Breast epithelium (tissue), 4 donors: ENCODE results near the gene GAB4. TPM values are rescaled to one million over a fixed set of nuclear protein-coding genes. Genes with fewer than 3 reads are reported as not detected.
A peak's percentile ranks its signal among the peaks of the same experiment; 100 is the strongest.

Experiments used
- DNase-seq, 2 donors: peaks; one replicate each; pipeline ENCODE4 v3.0.0-alpha.2; 2019; ENCODE audit warnings: low spot score in 2 of 2
- H3K27ac ChIP-seq, 2 donors: fragments of 200-600 bp; sonication (generic) in 1 of 2; one replicate each; pipeline ENCODE4 v1.5.1; 2016 to 2019; ENCODE audit warnings: mild to moderate bottlenecking in 1 of 2
- H3K27me3 ChIP-seq, 2 donors: fragments of 200-600 bp; sonication (generic) in 1 of 2; one replicate each; pipeline versions ENCODE4 v1.5.1 to v1.6.0; 2017 to 2019; ENCODE audit warnings: control low read depth in 1 of 2, mild to moderate bottlenecking in 1 of 2
- H3K36me3 ChIP-seq: fragments of 200-600 bp; one replicate; pipeline ENCODE4 v1.5.1; 2019
- H3K4me1 ChIP-seq, 2 donors: fragments of 200-600 bp; sonication (generic); one replicate each; pipeline ENCODE4 v1.5.1; 2016 to 2019; ENCODE audit warnings: control low read depth in 1 of 2
- H3K4me3 ChIP-seq, 3 donors: fragments of 200-600 bp; sonication (generic); 1 replicate in 2 of 3; 2 replicates in 1 of 3; pipeline ENCODE4 v1.5.1; 2016 to 2019; ENCODE audit warnings: mild to moderate bottlenecking in 3 of 3, moderate library complexity in 2 of 3
- H3K9me3 ChIP-seq, 2 donors: fragments of 200-600 bp; sonication (generic) in 1 of 2; one replicate each; pipeline ENCODE4 v1.5.1; 2016 to 2019; ENCODE audit warnings: control low read depth in 1 of 2
- CTCF ChIP-seq, 3 donors: fragments of 450-650 bp; IDR thresholded peaks; one replicate each; pipeline ENCODE4 v1.5.1; 2016 to 2017; ENCODE audit warnings: antibody characterized with exemption in 3 of 3, mild to moderate bottlenecking in 3 of 3, moderate library complexity in 3 of 3
- POLR2A ChIP-seq: fragments of 450-650 bp; IDR thresholded peaks from one replicate; pipeline ENCODE4 v1.6.1; 2016; ENCODE audit warnings: antibody characterized with exemption, mild to moderate bottlenecking, moderate library complexity
- POLR2AphosphoS5 ChIP-seq, 3 donors: sonication (generic); formaldehyde crosslinking; IDR thresholded peaks; one replicate each; pipeline ENCODE4 v1.6.1; 2017; ENCODE audit warnings: antibody characterized with exemption in 3 of 3
- intact Hi-C: fragments of 100-400 bp; cut with DNase I; formaldehyde crosslinking; loops from one replicate; pipeline ENCODE4 v1.15.1; 2023; ENCODE audit warnings: low total_unique reads
- total RNA-seq, 3 donors: library from RNA; depleted of rRNA; stranded (reverse); fragments of >200 nt; gene quantifications; one replicate each; pipeline ENCODE4 v1.1.0, GENCODE V29; 2016

GAB4 gene
- total RNA-seq, 3 donors from 2014 or later: not detected

GRCh38 chr22:17013396-17014100 lies 5.5 kb upstream of the GAB4 start:
- DNase-seq: peak in 1 of 2 donors; percentile 56
- Histone ChIP-seq H3K27ac (peak overlapping the region; percentile 52 to 85), H3K4me3 (no peak overlapping the region), H3K9me3 (no peaks in the 10 kb centered on the region), H3K27me3 (no peaks in the 10 kb centered on the region), H3K36me3 (no peaks in the 10 kb centered on the region), H3K4me1 (peaks cover 0 to 10% of the 10 kb centered on the region in 2 donors)
- no peak for TF ChIP-seq POLR2A
- no peak for TF ChIP-seq POLR2AphosphoS5 (IDR thresholded peaks at IDR 0.05)
- TF ChIP-seq CTCF (IDR thresholded peaks at IDR 0.05): no peak
- intact Hi-C loops: no loop called here

- Histone ChIP-seq H3K27me3 (peaks cover 0 to 7% of the 10 kb centered on the region in 2 donors), H3K4me1 (peaks cover 0 to 10% of the 10 kb centered on the region in 2 donors), H3K36me3 (no peaks in the 10 kb centered on the region), H3K4me3 (no peak overlapping the region), H3K27ac (peak overlapping the region; percentile 50 to 85), H3K9me3 (no peaks in the 10 kb centered on the region)
- TF ChIP-seq POLR2AphosphoS5 (IDR thresholded peaks at IDR 0.05) (no peak), POLR2A (no peak), CTCF (IDR thresholded peaks at IDR 0.05) (no peak)
- no peak for DNase-seq
- intact Hi-C loops: no loop called here
Observed at GRCh38 chr22:17012267-17012666, 4.2 kb upstream of the GAB4 start.

GRCh38 chr22:17009640-17010291 lies 1.7 kb upstream of the GAB4 start:
- no peak overlapping the region for H3K4me3 ChIP-seq
- peaks cover 0 to 8% of the 10 kb centered on the region in 2 donors for H3K27me3 ChIP-seq
- peaks cover 0 to 3% of the 10 kb centered on the region in 2 donors for H3K9me3 ChIP-seq
- intact Hi-C loops: no loop called here
- H3K27ac ChIP-seq: no peak overlapping the region
- DNase-seq: no peak
- H3K36me3 ChIP-seq: no peaks in the 10 kb centered on the region
- TF ChIP-seq CTCF (IDR thresholded peaks at IDR 0.05) (no peak), POLR2AphosphoS5 (IDR thresholded peaks at IDR 0.05) (no peak), POLR2A (no peak)
- peaks cover 0 to 10% of the 10 kb centered on the region in 2 donors for H3K4me1 ChIP-seq

- H3K4me3 ChIP-seq: no peak overlapping the region
- no peak for DNase-seq
- intact Hi-C loops: no loop called here
- TF ChIP-seq POLR2AphosphoS5 (IDR thresholded peaks at IDR 0.05) (no peak), CTCF (IDR thresholded peaks at IDR 0.05) (no peak), POLR2A (no peak)
- no peak overlapping the region for H3K27ac ChIP-seq
- no peaks in the 10 kb centered on the region for H3K36me3 ChIP-seq
- peaks cover 0 to under 1% of the 10 kb centered on the region in 2 donors for H3K4me1 ChIP-seq
- peaks cover 0 to 3% of the 10 kb centered on the region in 2 donors for H3K9me3 ChIP-seq
- H3K27me3 ChIP-seq: peaks cover 0 to 8% of the 10 kb centered on the region in 2 donors
Observed at GRCh38 chr22:17007257-17007656, 765 bp downstream of the GAB4 start.

GRCh38 chr22:16989915-16990314 lies 18.1 kb downstream of the GAB4 start:
- no peaks in the 10 kb centered on the region for H3K4me1 ChIP-seq
- H3K27ac ChIP-seq: no peak overlapping the region
- intact Hi-C loops: no loop called here
- H3K4me3 ChIP-seq: no peak overlapping the region
- H3K36me3 ChIP-seq: no peaks in the 10 kb centered on the region
- no peak for TF ChIP-seq POLR2A
- no peak for TF ChIP-seq POLR2AphosphoS5 (IDR thresholded peaks at IDR 0.05)
- no peak for DNase-seq
- no peaks in the 10 kb centered on the region for H3K27me3 ChIP-seq
- no peaks in the 10 kb centered on the region for H3K9me3 ChIP-seq
